ENCODE data around the gene SLC1A3.

GRCh38 chr5:36698031-36698430 is 91.6 kb downstream of the SLC1A3 start:
- TF ChIP-seq CTCF (IDR thresholded peaks at IDR 0.05) (no peak), POLR2A (IDR thresholded peaks at IDR 0.05) (no peak)

Data from uterus (tissue), 2 donors.